Activated CD4-positive, alpha-beta T cell treated with anti-CD3 and anti-CD28 coated beads for 4 hours (primary cell): Measurements from ENCODE around the gene TMEM131L.

Source experiments
- DNase-seq, 2 donors: peaks; one replicate each; pipeline ENCODE4 v3.0.0-alpha.2; 2020

TMEM131L gene

DNA sequence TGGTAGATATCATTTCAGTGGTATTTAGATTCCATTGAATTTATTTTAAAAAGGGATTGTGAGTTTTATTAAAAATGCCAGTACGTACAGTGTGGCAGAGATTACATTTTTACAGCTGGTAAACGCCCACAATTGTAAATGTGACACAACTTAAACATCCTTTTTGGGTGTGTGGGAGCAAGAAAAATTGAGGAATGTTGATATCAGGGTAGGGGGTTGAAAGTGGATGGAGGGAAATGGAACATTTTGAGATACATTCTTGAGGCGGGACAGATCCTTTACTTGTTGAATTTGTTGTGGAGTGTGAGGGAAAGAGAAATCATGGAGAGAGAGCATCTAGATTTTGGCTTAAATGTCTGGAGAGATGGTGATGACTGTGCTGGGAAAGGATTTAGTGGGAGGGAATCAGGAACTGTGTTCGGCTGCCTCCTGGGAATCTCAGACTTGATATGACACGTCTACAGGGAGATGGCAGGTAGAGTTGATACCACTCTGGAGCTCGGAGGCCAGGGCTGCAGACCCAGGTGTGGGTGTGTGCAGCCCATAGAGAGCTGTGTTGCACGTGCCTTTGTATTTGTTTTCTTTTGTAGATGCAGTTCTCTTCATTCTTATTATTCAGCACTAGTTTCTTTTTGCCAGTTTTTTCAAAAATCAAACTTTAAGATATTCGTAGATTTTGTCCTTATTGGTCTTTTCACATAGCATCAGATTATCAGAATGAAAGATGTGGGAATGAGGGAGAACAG lies 10.8 kb downstream of the TMEM131L start:
- DNase-seq = no peak

DNA sequence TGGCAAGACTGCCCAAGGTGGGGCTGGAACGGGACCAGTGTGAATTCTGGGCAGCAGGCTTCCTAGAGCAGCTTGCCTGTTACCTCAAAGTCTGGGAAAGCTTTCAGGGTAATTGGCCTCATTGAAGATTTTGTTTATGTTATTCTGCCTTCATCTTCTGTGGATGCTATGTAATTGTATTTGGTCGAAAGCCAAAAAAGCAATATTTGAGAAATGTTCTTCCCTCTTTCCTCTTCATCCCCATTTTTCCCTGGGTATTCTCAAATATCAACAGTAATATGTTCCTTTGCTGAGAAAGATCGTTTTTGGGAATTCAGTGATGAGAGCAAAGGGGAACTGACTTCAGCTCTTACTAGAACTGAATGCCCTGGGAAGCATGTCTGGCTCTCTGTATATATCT lies 12.9 kb downstream of the TMEM131L start:
- no peak for DNase-seq

DNA sequence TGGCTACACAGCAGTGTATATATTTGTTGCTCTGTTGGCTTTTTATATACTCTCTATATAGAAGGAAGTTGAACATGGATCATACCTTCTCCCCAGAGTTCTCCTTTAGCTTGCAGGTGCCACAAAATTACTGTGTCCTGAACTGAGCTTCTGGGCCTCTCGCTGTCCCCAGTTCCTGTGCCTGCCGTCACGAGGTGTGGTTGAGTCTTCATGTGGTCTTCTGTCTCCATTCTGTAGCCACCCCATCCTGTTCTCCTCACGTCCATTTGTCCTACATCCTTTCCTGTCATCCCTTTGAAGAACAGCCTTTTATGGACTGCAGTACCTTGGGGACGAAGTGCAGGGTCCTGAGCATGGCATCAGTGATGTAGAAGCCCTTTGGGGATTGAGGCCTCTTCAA lies 14.5 kb downstream of the TMEM131L start:
- DNase-seq = no peak

DNA sequence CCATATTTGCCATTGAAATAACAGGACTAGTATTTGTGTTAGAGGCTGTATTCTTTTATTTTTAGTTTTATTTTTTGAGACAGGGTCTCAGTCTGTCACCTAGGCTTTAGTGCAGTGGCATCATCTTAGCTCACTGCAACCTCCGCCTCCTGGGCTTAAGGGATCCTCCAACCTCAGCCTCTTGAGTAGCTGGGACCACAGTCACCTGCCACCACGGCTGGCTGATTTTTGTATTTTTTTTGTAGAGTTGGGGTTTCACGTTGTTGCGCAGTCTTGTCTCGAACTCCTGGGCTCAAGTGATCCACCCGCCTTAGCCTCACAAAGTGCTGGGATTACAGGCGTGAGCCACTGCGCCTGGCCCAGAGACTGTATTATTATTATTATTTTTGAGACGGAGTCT lies 15.3 kb downstream of the TMEM131L start:
- DNase-seq = no peak

DNA sequence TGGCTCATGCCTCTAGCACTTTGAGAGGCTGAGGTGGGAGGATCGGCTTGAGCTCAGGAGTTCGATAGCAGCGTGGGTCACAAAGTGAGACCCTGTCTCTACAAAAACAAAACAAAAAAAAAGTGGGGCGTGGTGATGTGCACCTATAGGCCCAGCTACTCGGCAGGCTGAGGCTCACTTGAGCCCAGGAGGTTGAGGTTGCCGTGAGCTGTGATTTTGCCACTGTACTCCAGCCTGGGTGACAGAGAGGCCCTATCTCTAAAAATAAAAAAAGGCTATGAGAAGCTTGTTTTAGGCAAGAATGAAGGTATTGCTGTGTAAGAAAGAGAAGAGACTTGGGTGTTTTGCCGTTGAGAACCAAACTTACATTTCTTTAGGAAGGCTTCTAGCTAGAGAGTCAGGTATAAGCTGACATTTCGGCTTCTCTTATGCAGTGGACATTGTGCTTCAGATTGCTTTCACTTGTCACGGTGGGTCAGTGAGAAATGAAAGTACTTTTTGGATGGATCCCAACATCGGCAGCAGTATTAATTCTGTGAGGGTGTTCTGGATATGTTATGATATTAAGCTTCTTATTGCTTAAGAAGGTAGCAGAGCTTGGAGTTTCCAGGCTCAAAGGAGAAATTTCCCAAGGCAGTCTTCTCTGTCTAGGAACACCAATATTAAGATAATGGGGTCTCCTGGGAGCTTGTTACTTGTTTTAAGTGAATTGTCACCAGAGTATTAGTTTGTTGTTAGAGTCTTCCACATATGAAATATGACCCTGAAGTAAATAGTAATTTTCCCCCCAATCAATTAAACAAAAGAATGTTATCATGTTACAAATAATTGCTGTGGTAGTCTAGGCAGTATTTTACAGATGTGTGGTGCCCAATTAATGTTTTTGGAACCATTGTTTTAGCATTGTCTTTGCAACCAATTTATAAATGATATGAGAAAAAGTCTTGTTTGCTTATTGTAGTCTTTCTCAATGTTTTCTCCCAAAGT lies 17.6 kb downstream of the TMEM131L start:
- no peak for DNase-seq

DNA sequence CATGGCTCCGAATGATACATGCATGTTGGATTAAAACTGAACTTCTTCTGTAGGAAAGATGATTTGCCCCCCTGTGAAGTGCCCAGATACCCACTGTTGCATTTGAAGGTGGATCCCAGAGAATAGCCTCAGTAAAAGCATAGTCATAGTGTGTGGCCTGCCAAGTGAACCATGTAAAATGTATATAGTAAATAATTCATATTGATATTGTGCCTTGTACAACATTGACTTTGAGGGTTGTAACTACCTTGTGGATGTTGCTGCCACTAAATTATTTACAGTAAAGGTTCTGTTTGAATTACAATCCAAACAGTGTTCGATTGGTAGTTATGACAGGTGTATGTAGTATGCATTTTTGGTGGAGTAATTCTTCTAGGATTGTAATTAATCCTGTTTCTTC lies 19.2 kb downstream of the TMEM131L start:
- DNase-seq = no peak

DNA sequence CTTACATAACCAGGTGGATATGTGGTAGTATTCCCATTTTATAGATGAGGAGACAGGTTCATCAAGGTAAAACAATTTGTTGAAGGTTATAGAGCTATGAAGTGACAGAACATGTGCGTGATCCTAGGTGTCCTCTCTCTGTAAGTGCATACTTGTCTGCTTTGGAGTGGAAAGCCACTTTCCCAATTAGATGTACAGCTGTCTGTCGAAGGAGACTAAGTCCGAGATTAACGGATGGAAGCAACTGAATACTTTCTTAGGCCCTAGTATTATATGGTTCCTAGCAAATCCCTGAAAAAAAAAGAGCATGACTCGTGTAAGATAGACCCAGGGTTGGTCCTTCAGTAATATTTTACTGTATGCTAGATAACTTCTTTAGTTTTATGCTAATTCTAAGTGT lies 19.7 kb downstream of the TMEM131L start:
- DNase-seq = no peak

DNA sequence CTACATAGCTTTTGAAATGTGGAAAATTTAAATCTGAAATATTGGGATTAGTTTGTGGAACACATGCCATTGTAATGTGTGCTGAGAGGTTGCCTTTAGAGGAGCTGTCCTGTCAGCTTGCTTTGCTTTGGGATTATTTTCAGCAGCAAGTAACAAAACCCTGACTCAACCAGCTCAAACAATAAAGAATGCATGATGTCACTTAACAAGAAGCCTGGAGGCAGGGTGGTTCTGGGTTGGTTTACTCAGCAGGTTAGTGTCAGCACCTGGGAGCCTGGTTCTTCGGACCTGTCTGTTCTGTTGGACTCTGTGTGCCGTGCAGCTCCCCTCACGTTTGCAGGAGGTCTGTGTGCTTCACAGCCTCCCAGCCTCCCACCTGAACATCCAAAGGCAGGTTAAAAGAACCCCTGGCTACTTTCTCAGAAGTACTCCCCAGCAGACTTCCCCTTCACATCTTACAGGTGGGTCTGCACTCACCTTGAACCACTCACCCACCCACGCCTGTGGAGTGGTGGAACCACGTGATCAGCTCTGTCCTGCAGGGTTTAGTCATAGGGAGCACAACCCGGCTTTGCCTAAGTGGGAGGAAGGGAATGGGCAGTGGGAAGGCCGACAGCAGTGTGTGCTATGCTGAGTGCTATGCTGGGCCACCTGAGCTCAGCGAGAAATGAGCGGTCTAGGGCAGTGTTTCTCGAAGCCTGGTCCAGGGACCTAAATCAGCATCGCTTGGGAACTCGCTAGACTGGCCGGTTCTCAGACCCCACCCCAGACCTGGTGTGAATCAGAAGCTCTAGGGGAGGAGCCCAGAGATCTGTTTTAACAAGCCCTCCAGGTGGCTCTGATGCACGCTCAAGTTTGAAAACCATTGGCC lies 20.4 kb downstream of the TMEM131L start:
- peak; percentile 40 to 43 for DNase-seq

DNA sequence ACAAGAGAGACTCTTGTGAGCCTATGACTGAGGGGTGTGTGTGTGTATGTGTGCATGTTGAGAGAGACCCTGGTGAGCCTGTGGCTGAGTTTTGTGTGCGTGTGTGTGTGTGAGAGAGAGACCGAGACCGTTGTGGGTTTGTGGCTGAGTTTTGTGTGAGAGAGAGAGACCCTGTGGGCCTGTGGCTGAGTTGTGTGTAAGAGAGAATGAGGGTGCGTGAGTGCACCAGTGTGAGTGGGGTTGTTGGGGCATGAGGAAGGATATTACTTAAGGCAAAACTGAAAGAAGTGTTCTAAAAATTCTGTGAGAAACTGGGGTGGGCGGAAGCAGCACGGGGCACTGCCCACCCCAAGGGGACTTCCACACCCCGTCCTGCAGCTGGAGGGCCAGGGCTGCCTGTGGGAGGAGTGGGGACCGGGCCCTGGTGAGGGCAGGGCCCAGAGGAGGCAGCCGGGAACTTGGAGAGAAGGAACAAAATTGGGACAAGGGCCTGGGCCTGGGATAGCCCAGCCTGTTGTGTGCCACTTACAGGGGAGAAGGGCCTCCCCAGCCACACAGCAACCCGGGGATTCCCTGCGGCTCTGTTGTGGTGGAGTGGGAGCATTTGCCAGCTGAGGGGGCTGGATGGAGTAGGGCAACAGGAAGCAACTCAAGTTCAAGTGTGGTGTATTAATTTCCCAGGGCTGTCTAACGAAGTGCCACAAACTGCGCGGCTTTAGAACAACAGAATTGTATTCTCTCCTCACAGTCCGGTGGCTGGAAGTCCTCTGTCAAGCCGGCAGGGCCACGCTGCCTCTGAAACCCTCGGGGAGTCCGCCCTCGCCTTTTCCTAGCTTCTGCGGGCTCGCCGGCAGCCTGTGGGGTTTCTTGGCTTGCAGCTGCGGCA lies 22.1 kb downstream of the TMEM131L start:
- DNase-seq = peak; percentile 77 to 80

DNA sequence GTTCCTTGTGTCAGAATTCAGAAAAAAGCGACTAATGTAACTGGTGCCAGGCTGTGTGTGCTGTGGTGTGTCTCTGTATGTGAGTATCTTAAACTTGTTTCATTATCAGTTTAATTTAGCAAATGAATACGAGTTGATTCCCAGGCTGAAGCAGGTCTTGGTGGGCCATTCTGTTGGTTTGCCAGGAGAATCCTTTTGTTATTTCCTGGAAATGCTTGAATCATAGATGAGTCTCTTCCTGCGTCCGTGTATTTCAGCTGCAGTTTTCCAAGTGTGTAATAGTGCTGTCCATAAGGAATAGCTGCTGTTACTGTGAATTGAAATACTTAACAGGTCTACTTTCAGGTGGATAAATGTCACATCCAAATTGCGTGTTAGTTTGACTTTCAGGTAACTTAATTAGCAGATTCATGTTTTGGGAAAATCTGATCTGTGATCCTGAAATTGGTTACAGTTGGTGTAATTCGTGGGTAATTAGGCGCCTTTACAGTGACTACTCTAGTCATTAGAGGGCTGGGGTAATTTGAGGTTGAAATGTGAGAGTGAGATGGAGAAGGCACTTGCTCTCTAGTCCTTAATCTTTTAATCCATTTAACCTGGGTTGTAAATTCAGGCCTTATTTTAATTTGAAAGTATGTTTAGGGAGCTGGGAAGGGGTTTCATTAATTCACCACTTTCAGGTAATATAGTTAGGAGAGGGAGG lies 23.8 kb downstream of the TMEM131L start:
- no peak for DNase-seq

DNA sequence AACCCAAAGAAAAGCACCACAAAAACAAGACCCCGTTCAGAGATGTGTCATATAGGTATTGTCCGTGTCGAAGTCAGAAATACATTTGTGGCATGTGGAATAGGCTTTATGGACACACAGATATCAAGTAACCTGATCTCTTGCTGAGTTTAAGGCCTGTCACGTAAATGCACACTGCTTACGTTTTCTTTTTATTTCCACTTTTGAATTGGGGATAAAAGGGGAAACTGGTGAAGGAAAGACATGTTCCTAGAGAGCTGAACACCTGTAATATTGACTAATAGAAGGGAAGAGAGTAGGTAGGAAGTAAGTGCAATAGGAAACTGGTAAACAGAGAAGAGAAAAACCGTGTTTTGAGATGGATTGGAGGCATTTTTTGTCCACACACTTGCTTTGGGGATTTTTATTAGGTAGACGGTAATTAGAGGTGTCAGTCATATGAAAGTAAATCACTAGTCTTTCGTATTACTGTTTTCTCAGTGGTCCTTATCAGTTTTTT lies 24.9 kb downstream of the TMEM131L start:
- DNase-seq = no peak

DNA sequence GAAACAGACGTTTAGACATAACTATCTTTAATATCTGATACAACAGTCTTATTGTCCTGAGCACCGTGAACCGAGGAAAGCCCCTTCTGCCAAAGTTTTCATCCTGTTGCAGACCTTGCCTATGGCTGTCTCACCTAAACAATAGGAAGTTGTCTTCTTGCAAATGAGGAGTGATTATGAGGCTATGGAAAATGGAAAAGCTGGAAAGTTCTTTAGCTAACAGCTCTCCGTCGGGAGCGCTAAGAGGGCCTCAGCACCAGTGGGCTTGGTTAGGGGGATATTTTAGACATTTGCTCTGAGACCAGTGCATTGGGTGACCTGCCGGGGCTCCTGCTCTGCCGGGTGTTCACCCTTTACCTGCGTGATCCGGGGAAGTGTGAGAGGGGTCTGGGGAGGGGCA lies 28.4 kb downstream of the TMEM131L start:
- DNase-seq = no peak

DNA sequence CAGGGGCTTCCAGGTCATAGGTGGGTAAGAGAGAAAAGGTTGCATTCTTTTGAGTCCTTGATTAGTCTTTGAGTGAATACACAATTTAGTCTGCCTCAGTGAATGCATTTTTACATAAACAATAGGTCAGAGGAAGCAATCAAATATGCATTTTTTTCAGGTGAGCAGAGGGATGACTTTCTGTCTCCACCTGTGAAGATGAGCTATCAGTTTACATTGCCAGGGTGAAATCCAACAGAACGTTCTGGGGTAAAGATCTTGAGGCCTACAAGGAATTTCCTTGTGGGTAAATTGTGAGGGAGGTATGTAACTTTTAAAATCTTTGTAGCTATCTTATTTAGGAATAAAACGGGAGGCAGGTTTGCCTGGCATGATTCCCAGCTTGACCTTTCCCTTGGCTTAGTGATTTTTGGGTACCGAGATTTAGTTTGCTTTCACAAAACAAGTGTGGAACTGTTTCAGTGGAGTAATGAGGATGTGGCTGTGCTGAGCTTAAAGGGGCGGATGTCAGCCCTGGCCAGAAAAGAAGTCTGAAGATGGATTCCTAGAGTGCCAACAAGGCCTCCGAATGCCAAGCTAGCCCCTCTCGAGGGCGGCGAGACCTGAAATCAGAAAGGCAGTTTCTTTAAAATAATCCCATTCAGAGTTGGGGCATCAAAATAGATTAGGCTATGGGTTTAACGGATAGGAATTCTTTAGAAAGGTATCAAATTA lies 29.5 kb downstream of the TMEM131L start:
- DNase-seq = no peak

DNA sequence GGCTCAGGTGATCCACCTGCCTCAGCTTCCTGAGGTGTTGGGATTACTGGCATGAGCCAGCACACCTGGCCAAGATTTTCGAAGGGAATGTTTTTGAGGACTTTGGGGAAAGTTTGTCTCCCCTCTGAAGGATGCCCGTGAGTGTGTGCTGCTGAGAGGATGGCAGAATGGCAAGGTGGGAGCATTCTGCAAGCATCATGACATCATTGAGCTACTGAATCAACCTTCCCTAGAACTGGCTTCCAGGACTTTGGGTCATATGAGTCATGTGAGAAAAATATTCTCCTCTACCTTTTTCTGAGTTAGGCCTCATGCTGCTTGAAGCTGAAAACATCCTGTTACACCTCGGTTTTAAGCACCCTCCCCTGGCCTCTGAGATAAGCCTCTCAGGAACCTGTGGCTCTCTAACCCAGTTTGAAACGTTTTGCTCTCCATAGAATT lies 31.0 kb downstream of the TMEM131L start:
- peak; percentile 63 to 67 for DNase-seq

DNA sequence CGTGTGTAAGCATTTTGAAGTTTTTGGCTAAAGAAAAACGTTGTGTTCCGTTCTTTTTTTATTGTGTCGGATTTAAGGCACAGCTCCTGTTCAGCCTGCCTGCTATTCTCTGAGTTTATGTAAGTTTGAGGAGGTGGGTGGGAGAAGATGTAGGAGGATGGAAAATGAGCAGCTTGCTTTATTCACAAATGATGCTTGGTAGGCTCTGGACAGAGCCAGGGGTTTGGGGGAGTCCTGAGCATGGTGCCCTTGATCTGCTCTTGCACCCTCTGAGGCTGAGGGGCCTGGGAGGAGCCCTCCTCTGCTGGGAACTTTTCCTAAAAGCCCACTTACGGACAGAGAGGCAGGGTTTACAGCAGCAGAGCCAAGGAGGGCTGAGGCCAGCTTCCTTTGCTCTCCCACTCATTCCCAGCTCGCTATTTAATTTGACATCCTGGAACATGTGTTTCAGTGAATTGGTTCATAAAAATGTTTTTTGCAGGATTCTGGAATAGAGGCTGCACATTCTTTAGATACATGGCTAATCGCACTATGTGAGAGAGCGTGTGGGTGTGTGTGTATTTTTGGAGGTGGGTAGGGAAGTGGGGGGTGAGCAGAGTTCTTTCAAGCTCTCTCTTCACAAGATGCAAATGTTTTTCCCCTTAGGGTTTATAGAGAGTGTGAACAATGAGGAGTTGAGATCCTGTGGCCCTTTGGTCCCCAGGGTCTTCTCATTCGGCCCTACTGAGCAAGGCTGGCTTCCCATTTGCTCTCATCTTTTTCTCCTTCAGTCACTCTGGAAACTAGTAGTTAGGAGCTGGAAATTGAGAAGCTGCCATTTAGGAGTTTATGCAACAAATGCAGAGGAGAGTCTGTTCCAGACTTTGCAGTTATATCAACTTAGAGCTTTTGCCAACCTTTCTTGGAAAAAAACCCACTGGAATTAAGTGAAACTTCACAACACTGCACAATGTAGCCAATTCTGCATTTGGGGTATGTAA lies 32.1 kb downstream of the TMEM131L start:
- DNase-seq = peak; percentile 40 to 44

DNA sequence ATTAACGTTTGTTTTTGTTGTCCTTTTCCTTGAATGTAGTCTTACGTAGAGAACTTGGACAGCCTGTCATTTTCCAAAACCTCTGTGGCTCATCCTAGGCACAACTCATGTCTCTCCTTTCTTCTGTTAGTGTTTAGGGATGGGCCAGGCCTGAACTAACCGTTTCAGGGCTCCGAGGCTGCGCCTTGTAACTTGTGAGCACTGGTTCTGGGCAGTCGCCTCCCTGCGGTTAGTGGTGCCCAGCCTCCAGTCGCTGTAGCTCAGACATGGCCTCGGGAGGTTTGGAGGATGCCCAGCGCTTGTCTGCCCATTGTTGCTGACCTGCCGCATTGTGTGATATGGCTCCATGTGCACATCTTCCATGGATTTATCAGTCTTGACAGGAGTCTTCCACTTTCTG lies 32.8 kb downstream of the TMEM131L start:
- no peak for DNase-seq

DNA sequence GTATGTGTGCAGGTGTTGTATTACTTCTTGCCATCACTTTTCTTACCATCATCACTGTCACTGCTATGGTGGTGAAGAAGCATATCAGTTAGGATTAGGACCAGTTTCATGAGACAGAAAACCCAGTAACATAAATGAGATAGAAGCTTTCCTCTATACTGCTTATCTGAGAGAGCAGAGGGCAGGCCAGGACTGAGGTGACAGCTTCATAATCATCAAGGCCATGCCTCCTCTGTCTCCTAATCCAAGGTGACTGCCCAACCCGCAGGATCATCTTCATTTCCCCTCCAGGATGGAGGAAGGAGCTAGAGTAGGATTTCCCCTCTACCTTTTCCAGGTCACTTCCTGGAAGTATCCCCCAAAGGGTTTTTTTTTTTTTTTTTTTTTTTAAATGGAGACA lies 35.4 kb downstream of the TMEM131L start:
- no peak for DNase-seq

DNA sequence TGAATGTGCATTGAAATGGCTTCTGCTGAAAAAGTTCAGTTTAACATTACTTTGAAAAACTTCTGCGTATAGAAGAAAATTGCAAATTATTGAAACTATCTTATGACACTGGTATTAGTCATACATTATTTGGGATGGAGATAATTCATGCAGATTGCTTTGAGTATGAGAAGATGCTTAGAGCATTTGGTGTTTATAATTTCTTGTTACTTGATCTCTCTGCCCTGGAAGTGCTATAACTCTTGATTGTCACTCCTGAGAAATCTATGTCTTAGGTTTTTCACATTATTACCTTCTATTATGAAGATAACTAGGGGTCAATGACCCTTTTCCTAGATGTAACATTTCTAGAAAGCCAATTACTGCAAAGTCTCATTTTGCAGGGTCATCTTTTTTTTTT lies 36.4 kb downstream of the TMEM131L start:
- DNase-seq = no peak
